ENCODE measurements around the gene TSHZ2. TPM values are rescaled to one million over a fixed set of nuclear protein-coding genes. Genes with fewer than 3 reads are reported as not detected.
"Not testable (repeated sequence)": the region's sequence is repeated elsewhere in the genome, so short reads cannot be mapped to it uniquely, and the experiment has no call there.

The TSHZ2 gene
- total RNA-seq, 3 donors from 2014 or later (not counting 1 experiment from before 2014, with no cell fraction given) = 1.8 to 1.9 TPM; not detected in 1

- ATAC-seq = no peak
- Histone ChIP-seq H3K4me1 (ENCODE audit: control insufficient read depth, insufficient read depth, low read length) (no peaks in the 10 kb centered on the region), H3K27ac (ENCODE audit: low read length) (no peak overlapping the region), H3K27me3 (ENCODE audit: control insufficient read depth, insufficient read depth, low read length) (no peaks in the 10 kb centered on the region), H3K36me3 (ENCODE audit: control insufficient read depth, insufficient read depth, low read length) (no peaks in the 10 kb centered on the region), H3K9me3 (ENCODE audit: control insufficient read depth, insufficient read depth, low read length) (no peaks in the 10 kb centered on the region), H3K4me3 (ENCODE audit: low read length) (no peak overlapping the region)
- no peak for TF ChIP-seq CTCF (IDR thresholded peaks at IDR 0.05)
- WGBS (ENCODE audit: insufficient coverage) = 86% methylated on average over 11 of the region's 13 CpGs
- no peaks in the 10 kb centered on the region for H3K9me3 Mint-ChIP-seq
- peaks cover under 1 to 3% of the 10 kb centered on the region in 2 donors for H3K27me3 Mint-ChIP-seq (ENCODE audit: low read depth in 2 of 2)
- H3K4me1 Mint-ChIP-seq = no peaks in the 10 kb centered on the region
- no peak overlapping the region for H3K27ac Mint-ChIP-seq
- intact Hi-C loops (cut with micrococcal nuclease) = no loop called here
- H3K36me3 Mint-ChIP-seq = no peaks in the 10 kb centered on the region
- DNase-seq = no peak
- H3K4me3 Mint-ChIP-seq = no peak overlapping the region
These were observed 552.6 kb downstream of the TSHZ2 start for GRCh38 chr20:53524589-53525312.

- 89% methylated on average over 8 of the region's 8 CpGs for WGBS (ENCODE audit: insufficient coverage)
- peaks cover 0 to 7% of the 10 kb centered on the region in 2 donors for H3K27me3 Mint-ChIP-seq (ENCODE audit: low read depth in 2 of 2)
- no peak overlapping the region for H3K4me3 ChIP-seq (ENCODE audit: low read length)
- H3K4me3 Mint-ChIP-seq = no peak overlapping the region
- H3K27ac Mint-ChIP-seq = no peak overlapping the region
- no peaks in the 10 kb centered on the region for H3K9me3 ChIP-seq (ENCODE audit: control insufficient read depth, insufficient read depth, low read length)
- intact Hi-C loops (cut with micrococcal nuclease) = no loop called here
- TF ChIP-seq CTCF (IDR thresholded peaks at IDR 0.05) = no peak
- no peaks in the 10 kb centered on the region for H3K4me1 Mint-ChIP-seq
- ATAC-seq = no peak
- DNase-seq = no peak
- no peaks in the 10 kb centered on the region for H3K9me3 Mint-ChIP-seq
- no peaks in the 10 kb centered on the region for H3K4me1 ChIP-seq (ENCODE audit: control insufficient read depth, insufficient read depth, low read length)
- no peaks in the 10 kb centered on the region for H3K36me3 Mint-ChIP-seq
- no peaks in the 10 kb centered on the region for H3K36me3 ChIP-seq (ENCODE audit: control insufficient read depth, insufficient read depth, low read length)
- no peaks in the 10 kb centered on the region for H3K27me3 ChIP-seq (ENCODE audit: control insufficient read depth, insufficient read depth, low read length)
- H3K27ac ChIP-seq (ENCODE audit: low read length) = no peak overlapping the region
These were observed 555.0 kb downstream of the TSHZ2 start for GRCh38 chr20:53527196-53527595.

- no peak for DNase-seq
- TF ChIP-seq CTCF (IDR thresholded peaks at IDR 0.05) = no peak
- no peaks in the 10 kb centered on the region for H3K4me1 ChIP-seq (ENCODE audit: control insufficient read depth, insufficient read depth, low read length)
- no peak for ATAC-seq
- H3K27ac ChIP-seq (ENCODE audit: low read length) = no peak overlapping the region
- Mint-ChIP-seq H3K27me3 (ENCODE audit: low read depth in 2 of 2) (peaks cover 0 to 11% of the 10 kb centered on the region in 2 donors), H3K36me3 (no peaks in the 10 kb centered on the region), H3K27ac (no peak overlapping the region), H3K4me3 (no peak overlapping the region), H3K4me1 (no peaks in the 10 kb centered on the region), H3K9me3 (no peaks in the 10 kb centered on the region)
- WGBS (ENCODE audit: insufficient coverage) = 84% methylated on average over 5 of the region's 5 CpGs
- no peaks in the 10 kb centered on the region for H3K9me3 ChIP-seq (ENCODE audit: control insufficient read depth, insufficient read depth, low read length)
- H3K4me3 ChIP-seq (ENCODE audit: low read length) = no peak overlapping the region
- H3K27me3 ChIP-seq (ENCODE audit: control insufficient read depth, insufficient read depth, low read length) = no peaks in the 10 kb centered on the region
- intact Hi-C loops (cut with micrococcal nuclease) = no loop called here
- no peaks in the 10 kb centered on the region for H3K36me3 ChIP-seq (ENCODE audit: control insufficient read depth, insufficient read depth, low read length)
These were observed 557.5 kb downstream of the TSHZ2 start for GRCh38 chr20:53529658-53530057.

- intact Hi-C loops (cut with micrococcal nuclease) = no loop called here
- Mint-ChIP-seq H3K9me3 (no peaks in the 10 kb centered on the region), H3K4me3 (no peak overlapping the region), H3K27me3 (ENCODE audit: low read depth in 2 of 2) (peaks cover 0 to 11% of the 10 kb centered on the region in 2 donors), H3K4me1 (no peaks in the 10 kb centered on the region), H3K27ac (no peak overlapping the region), H3K36me3 (no peaks in the 10 kb centered on the region)
- WGBS (ENCODE audit: insufficient coverage) = 75% methylated on average over 2 of the region's 2 CpGs
- DNase-seq = no peak
- no peak for TF ChIP-seq CTCF (IDR thresholded peaks at IDR 0.05)
- no peak overlapping the region for H3K27ac ChIP-seq (ENCODE audit: low read length)
- ATAC-seq = no peak
- H3K4me1 ChIP-seq (ENCODE audit: control insufficient read depth, insufficient read depth, low read length) = no peaks in the 10 kb centered on the region
- H3K36me3 ChIP-seq (ENCODE audit: control insufficient read depth, insufficient read depth, low read length) = no peaks in the 10 kb centered on the region
- H3K27me3 ChIP-seq (ENCODE audit: control insufficient read depth, insufficient read depth, low read length) = no peaks in the 10 kb centered on the region
- H3K4me3 ChIP-seq (ENCODE audit: low read length) = no peak overlapping the region
- no peaks in the 10 kb centered on the region for H3K9me3 ChIP-seq (ENCODE audit: control insufficient read depth, insufficient read depth, low read length)
These were observed 558.3 kb downstream of the TSHZ2 start for GRCh38 chr20:53530440-53530839.

GRCh38 chr20:53532654-53533312 lies 560.6 kb downstream of the TSHZ2 start:
- H3K27ac Mint-ChIP-seq; H3K4me1 Mint-ChIP-seq; H3K4me1 ChIP-seq (ENCODE audit: control insufficient read depth, insufficient read depth, low read length); H3K9me3 ChIP-seq (ENCODE audit: control insufficient read depth, insufficient read depth, low read length); H3K36me3 Mint-ChIP-seq; intact Hi-C loops (cut with micrococcal nuclease); H3K27me3 Mint-ChIP-seq (ENCODE audit: low read depth in 2 of 2); DNase-seq; H3K4me3 ChIP-seq (ENCODE audit: low read length); H3K27me3 ChIP-seq (ENCODE audit: control insufficient read depth, insufficient read depth, low read length); ATAC-seq; H3K36me3 ChIP-seq (ENCODE audit: control insufficient read depth, insufficient read depth, low read length); H3K4me3 Mint-ChIP-seq; H3K27ac ChIP-seq (ENCODE audit: low read length); H3K9me3 Mint-ChIP-seq: not testable (repeated sequence)
- WGBS (ENCODE audit: insufficient coverage) = 69% methylated on average over 6 of the region's 6 CpGs
